Gastrocnemius medialis (tissue), 4 donors: ENCODE results near the gene ROPN1L.

Experiments used
- CTCF ChIP-seq, 5 experiments: fragments of 450-650 bp in 3 of 5; fragments of 200-600 bp in 2 of 5; sonication (generic) in 2 of 5; IDR thresholded peaks in 4 of 5; conservative IDR thresholded peaks in 1 of 5; 1 replicate in 4 of 5; 2 replicates in 1 of 5; pipeline ENCODE4 v1.5.1; 2016 to 2019; ENCODE audit warnings: antibody characterized with exemption in 5 of 5, mild to moderate bottlenecking in 3 of 5, moderate library complexity in 3 of 5
- POLR2A ChIP-seq, 2 donors: fragments of 450-650 bp; IDR thresholded peaks; one replicate each; pipeline ENCODE4 v1.6.1; 2017; ENCODE audit warnings: antibody characterized with exemption in 2 of 2, mild to moderate bottlenecking in 2 of 2, moderate library complexity in 2 of 2

DNA sequence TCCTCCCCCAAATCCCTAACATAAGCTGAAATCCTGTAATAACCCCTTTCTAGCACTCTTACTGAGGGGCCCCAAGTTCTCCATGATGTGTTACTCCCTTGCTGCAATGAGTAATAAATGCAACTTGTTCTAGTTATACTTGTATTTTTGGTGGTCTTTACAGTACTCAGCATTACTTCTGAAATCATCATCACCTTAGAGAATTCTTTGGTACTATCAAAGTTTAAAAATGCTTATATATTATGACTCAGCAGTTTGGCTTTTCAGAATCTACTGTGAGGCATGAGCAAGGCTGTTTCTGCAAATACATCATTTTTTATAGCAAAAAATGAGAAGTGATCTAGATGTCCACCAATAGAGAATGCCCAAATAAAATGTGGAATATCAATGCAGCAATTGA, 20.7 kb upstream of the ROPN1L start:
- no peak for TF ChIP-seq CTCF (IDR thresholded peaks at IDR 0.05 in 4 of 5, conservative IDR thresholded peaks at IDR 0.05 in 1 of 5)
- TF ChIP-seq POLR2A (IDR thresholded peaks at IDR 0.05) = no peak
